CD14-positive monocyte (primary cell): ENCODE measurements around the gene PLXNC1. TPM values are rescaled to one million over a fixed set of nuclear protein-coding genes. Genes with fewer than 3 reads are reported as not detected.

Experiments
- DNase-seq, 3 donors: peaks; one replicate each; pipeline ENCODE4 v3.0.0-alpha.2; 2011 to 2022
- H2AFZ ChIP-seq: 2 replicates; pipeline ENCODE4 v1.6.0; 2012; ENCODE audit warnings: mild to moderate bottlenecking, low read depth, low read length, inconsistent platforms; ENCODE audit not compliant: insufficient read depth, poor library complexity, severe bottlenecking
- H3K27ac ChIP-seq, 2 donors: 1 replicate in 1 of 2; 2 replicates in 1 of 2; pipeline ENCODE4 v1.5.1; 2012 to 2013; ENCODE audit warnings: low read length in 2 of 2, control low read depth in 1 of 2, inconsistent platforms in 1 of 2, low read depth in 1 of 2, mild to moderate bottlenecking in 1 of 2
- H3K27me3 ChIP-seq, 2 donors: one replicate each; pipeline versions ENCODE4 v1.6.0 to v1.6.1; 2011 to 2013; ENCODE audit warnings: low read length in 2 of 2; ENCODE audit not compliant: control insufficient read depth in 2 of 2, insufficient read depth in 2 of 2
- H3K36me3 ChIP-seq, 2 donors: replicated peaks in 1 of 2; 1 replicate in 1 of 2; 2 replicates in 1 of 2; pipeline versions ENCODE4 v1.5.1 to v1.6.1; 2012 to 2013; ENCODE audit warnings: low read length in 2 of 2, control low read depth in 1 of 2, inconsistent platforms in 1 of 2, mild to moderate bottlenecking in 1 of 2; ENCODE audit not compliant: insufficient read depth in 2 of 2, control insufficient read depth in 1 of 2
- H3K4me1 ChIP-seq, 2 donors: 1 replicate in 1 of 2; 2 replicates in 1 of 2; pipeline versions ENCODE4 v1.5.1 to v1.6.1; 2012 to 2013; ENCODE audit warnings: low read length in 2 of 2, control low read depth in 1 of 2, inconsistent platforms in 1 of 2, mild to moderate bottlenecking in 1 of 2, moderate library complexity in 1 of 2; ENCODE audit not compliant: insufficient read depth in 2 of 2, control insufficient read depth in 1 of 2
- H3K4me2 ChIP-seq: replicated peaks from 2 replicates; pipeline ENCODE3; 2012; ENCODE audit warnings: low read length, moderate library complexity, mild to moderate bottlenecking; ENCODE audit not compliant: poor library complexity, severe bottlenecking; ENCODE audit errors: extremely low read depth
- H3K4me3 ChIP-seq, 3 experiments: fragments of 200-600 bp in 1 of 3; sonication (generic) in 1 of 3; replicated peaks in 1 of 3; 1 replicate in 2 of 3; 2 replicates in 1 of 3; pipeline ENCODE4 v1.5.1; 2011 to 2013; ENCODE audit warnings: low read length in 3 of 3, mild to moderate bottlenecking in 3 of 3, control low read depth in 2 of 3, low read depth in 2 of 3, inconsistent platforms in 1 of 3, moderate library complexity in 1 of 3
- H3K79me2 ChIP-seq: 2 replicates; pipeline ENCODE4 v1.6.0; 2012; ENCODE audit warnings: mild to moderate bottlenecking, control low read depth, inconsistent platforms, low read length, moderate library complexity; ENCODE audit not compliant: insufficient read depth
- H3K9ac ChIP-seq: 2 replicates; pipeline ENCODE4 v1.6.0; 2017; ENCODE audit warnings: low read length, mild to moderate bottlenecking; ENCODE audit not compliant: insufficient read depth, poor library complexity, severe bottlenecking
- H3K9me3 ChIP-seq, 2 donors: replicated peaks in 1 of 2; 1 replicate in 1 of 2; 2 replicates in 1 of 2; pipeline versions ENCODE4 v1.5.1 to v1.6.1; 2012 to 2013; ENCODE audit warnings: low read length in 2 of 2, control low read depth in 1 of 2; ENCODE audit not compliant: control insufficient read depth in 1 of 2, insufficient read depth in 1 of 2
- H4K20me1 ChIP-seq: 2 replicates; pipeline ENCODE4 v1.6.0; 2012; ENCODE audit warnings: mild to moderate bottlenecking, low read length, control low read depth, moderate library complexity; ENCODE audit not compliant: insufficient read depth
- H3K27ac Mint-ChIP-seq, 7 donors: one replicate each; pipeline ENCODE4 v1.8.0; 2020; ENCODE audit warnings: mild to moderate bottlenecking in 7 of 7, mixed read lengths in 7 of 7, moderate library complexity in 6 of 7, inconsistent platforms in 2 of 7
- H3K27me3 Mint-ChIP-seq, 3 donors: one replicate each; pipeline ENCODE4 v1.8.0; 2021 to 2022; ENCODE audit warnings: low read depth in 3 of 3, mild to moderate bottlenecking in 3 of 3, mixed read lengths in 3 of 3, moderate library complexity in 3 of 3, inconsistent platforms in 1 of 3
- H3K36me3 Mint-ChIP-seq, 2 donors: one replicate each; pipeline ENCODE4 v1.8.0; 2020; ENCODE audit warnings: mixed read lengths in 2 of 2, inconsistent platforms in 1 of 2, mild to moderate bottlenecking in 1 of 2
- H3K4me1 Mint-ChIP-seq: one replicate; pipeline ENCODE4 v1.8.0; 2020; ENCODE audit warnings: mild to moderate bottlenecking, mixed read lengths
- H3K4me3 Mint-ChIP-seq, 2 donors: one replicate each; pipeline ENCODE4 v1.8.0; 2020; ENCODE audit warnings: mild to moderate bottlenecking in 2 of 2, mixed read lengths in 2 of 2, moderate library complexity in 1 of 2
- H3K9me3 Mint-ChIP-seq, 7 donors: one replicate each; pipeline ENCODE4 v1.8.0; 2020 to 2022; ENCODE audit warnings: mixed read lengths in 7 of 7, mild to moderate bottlenecking in 6 of 7, moderate library complexity in 6 of 7, inconsistent platforms in 2 of 7
- WGBS: methylation state at CpG from one replicate; pipeline ENCODE4 v1.1.5; 2013; ENCODE audit warnings: missing lambda C conversion rate; ENCODE audit not compliant: insufficient coverage; 5-methylcytosine and 5-hydroxymethylcytosine counted together
- intact Hi-C, 2 donors: fragments of 100-400 bp; cut with micrococcal nuclease; formaldehyde crosslinking; loops; one replicate each; pipeline versions ENCODE4 v1.15.0 to v1.15.1; 2023
- polyA plus RNA-seq, 3 donors: library from polyadenylated mRNA; depleted of rRNA in 1 of 3; unstranded in 2 of 3; stranded (reverse) in 1 of 3; fragments of 300-500 nt in 2 of 3; fragments of >200 nt in 1 of 3; fragmentation: Illumina TruSeq in 2 of 3; gene quantifications; 1 replicate in 2 of 3; 2 replicates in 1 of 3; pipeline ENCODE4 v1.2.3, GENCODE V29; 2012 to 2021
- TF ChIP-seq, protein P1 (sequence below): fragments of 200-600 bp; IDR thresholded peaks from one replicate; pipeline ENCODE4 v1.8.0; 2022; ENCODE audit warnings: antibody characterized with exemption, mild to moderate bottlenecking

Gene PLXNC1
- polyA plus RNA-seq, 3 donors: 14.3 to 35.2 (median 15.4) TPM

DNA sequence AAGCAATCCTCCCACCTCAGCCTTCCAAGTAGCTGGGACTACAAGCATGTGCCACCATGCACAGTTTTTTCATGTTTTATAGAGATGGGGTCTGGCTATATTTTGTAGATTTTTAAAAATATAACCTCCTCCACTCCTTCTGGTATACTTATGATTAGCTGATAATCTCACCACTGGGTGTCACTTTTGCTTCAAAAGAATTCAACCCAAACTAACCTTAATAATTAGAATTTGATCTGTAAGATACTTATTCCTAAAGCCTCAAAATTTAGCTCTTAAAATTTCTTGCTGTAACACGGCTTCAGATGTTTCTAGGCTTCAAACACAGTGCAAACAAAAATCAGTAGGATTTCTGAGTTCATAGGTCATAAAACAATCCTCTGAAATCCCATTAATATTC, 181.0 kb downstream of the PLXNC1 start:
- Histone ChIP-seq H3K79me2 (no peaks in the 10 kb centered on the region), H3K36me3 (peaks cover 0 to 47% of the 10 kb centered on the region in 2 donors), H3K27ac (no peak overlapping the region), H3K4me3 (no peak overlapping the region), H3K4me2 (no peak overlapping the region), H4K20me1 (no peaks in the 10 kb centered on the region), H3K9me3 (no peaks in the 10 kb centered on the region), H3K9ac (no peak overlapping the region), H3K4me1 (no peaks in the 10 kb centered on the region), H2AFZ (no peak overlapping the region), H3K27me3 (no peaks in the 10 kb centered on the region)
- WGBS: 100% methylated on average over 1 of the region's 1 CpG
- H3K36me3 Mint-ChIP-seq: peaks cover 48 to 59% of the 10 kb centered on the region in 2 donors
- H3K27ac Mint-ChIP-seq: no peak overlapping the region
- peaks cover 0 to 2% (median 0%) of the 10 kb centered on the region in 7 donors for H3K9me3 Mint-ChIP-seq
- no peak for DNase-seq
- peaks cover 3% of the 10 kb centered on the region for H3K4me1 Mint-ChIP-seq
- H3K27me3 Mint-ChIP-seq: no peaks in the 10 kb centered on the region
- intact Hi-C loops: no loop called here
- H3K4me3 Mint-ChIP-seq: no peak overlapping the region
- TF ChIP-seq, protein P1, sequence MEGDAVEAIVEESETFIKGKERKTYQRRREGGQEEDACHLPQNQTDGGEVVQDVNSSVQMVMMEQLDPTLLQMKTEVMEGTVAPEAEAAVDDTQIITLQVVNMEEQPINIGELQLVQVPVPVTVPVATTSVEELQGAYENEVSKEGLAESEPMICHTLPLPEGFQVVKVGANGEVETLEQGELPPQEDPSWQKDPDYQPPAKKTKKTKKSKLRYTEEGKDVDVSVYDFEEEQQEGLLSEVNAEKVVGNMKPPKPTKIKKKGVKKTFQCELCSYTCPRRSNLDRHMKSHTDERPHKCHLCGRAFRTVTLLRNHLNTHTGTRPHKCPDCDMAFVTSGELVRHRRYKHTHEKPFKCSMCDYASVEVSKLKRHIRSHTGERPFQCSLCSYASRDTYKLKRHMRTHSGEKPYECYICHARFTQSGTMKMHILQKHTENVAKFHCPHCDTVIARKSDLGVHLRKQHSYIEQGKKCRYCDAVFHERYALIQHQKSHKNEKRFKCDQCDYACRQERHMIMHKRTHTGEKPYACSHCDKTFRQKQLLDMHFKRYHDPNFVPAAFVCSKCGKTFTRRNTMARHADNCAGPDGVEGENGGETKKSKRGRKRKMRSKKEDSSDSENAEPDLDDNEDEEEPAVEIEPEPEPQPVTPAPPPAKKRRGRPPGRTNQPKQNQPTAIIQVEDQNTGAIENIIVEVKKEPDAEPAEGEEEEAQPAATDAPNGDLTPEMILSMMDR: no peak

DNA sequence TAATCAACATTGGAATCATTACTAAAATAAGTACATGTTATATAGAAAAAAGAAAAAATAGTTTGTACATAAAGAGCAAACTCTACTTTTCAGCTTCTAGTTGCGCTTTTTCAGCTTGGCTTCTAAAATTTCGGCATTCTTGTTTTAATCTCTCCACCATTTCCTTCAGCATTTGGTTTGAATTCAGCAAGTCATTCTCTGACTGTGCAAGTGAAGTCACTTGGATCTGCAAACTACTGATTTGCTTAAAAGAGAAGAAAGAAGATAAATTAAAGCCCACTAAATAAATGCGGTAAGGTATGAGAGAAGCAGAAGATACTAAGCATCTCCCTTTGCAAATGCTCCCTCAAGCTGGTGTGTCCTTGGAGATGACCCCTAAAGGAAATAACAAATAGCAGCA, 185.0 kb downstream of the PLXNC1 start:
- H3K4me3 Mint-ChIP-seq: no peak overlapping the region
- Histone ChIP-seq H3K27ac (no peak overlapping the region), H3K79me2 (no peaks in the 10 kb centered on the region), H3K9me3 (no peaks in the 10 kb centered on the region), H3K27me3 (no peaks in the 10 kb centered on the region), H3K4me3 (no peak overlapping the region), H2AFZ (no peak overlapping the region), H3K4me1 (peaks cover 9 to 10% of the 10 kb centered on the region in 2 donors), H3K9ac (no peak overlapping the region), H3K4me2 (no peak overlapping the region), H3K36me3 (peaks cover 0 to 12% of the 10 kb centered on the region in 2 donors), H4K20me1 (no peaks in the 10 kb centered on the region)
- intact Hi-C loops: no loop called here
- H3K27me3 Mint-ChIP-seq: no peaks in the 10 kb centered on the region
- no peaks in the 10 kb centered on the region for H3K9me3 Mint-ChIP-seq
- DNase-seq: no peak
- H3K36me3 Mint-ChIP-seq: peaks cover 25 to 29% of the 10 kb centered on the region in 2 donors
- peaks cover 15% of the 10 kb centered on the region for H3K4me1 Mint-ChIP-seq
- TF ChIP-seq, protein P1: no peak
- no peak overlapping the region for H3K27ac Mint-ChIP-seq
- WGBS: no CpG with 5 or more reads among the region's 3 CpGs
